Immature natural killer cell (primary cell): ENCODE measurements around the gene MEGF9. TPM values are rescaled to one million over a fixed set of nuclear protein-coding genes. Genes with fewer than 3 reads are reported as not detected.

ENCODE experiments used
- DNase-seq, 3 donors: peaks; one replicate each; pipeline ENCODE4 v3.0.0; 2022; ENCODE audit warnings: mixed read lengths in 1 of 3
- H3K27ac Mint-ChIP-seq, 6 donors: one replicate each; pipeline ENCODE4 v1.8.0; 2020; ENCODE audit warnings: mixed read lengths in 6 of 6, mild to moderate bottlenecking in 5 of 6, inconsistent platforms in 4 of 6, moderate library complexity in 3 of 6
- H3K27me3 Mint-ChIP-seq, 3 donors: one replicate each; pipeline ENCODE4 v1.8.0; 2020 to 2021; ENCODE audit warnings: low read depth in 3 of 3, mild to moderate bottlenecking in 3 of 3, mixed read lengths in 3 of 3, moderate library complexity in 3 of 3, inconsistent platforms in 1 of 3
- H3K36me3 Mint-ChIP-seq, 3 donors: one replicate each; pipeline ENCODE4 v1.8.0; 2020; ENCODE audit warnings: mixed read lengths in 3 of 3, inconsistent platforms in 2 of 3, mild to moderate bottlenecking in 2 of 3
- H3K4me1 Mint-ChIP-seq, 2 donors: one replicate each; pipeline ENCODE4 v1.8.0; 2020; ENCODE audit warnings: inconsistent platforms in 2 of 2, mild to moderate bottlenecking in 2 of 2, mixed read lengths in 2 of 2, moderate library complexity in 1 of 2
- H3K4me3 Mint-ChIP-seq, 5 donors: one replicate each; pipeline ENCODE4 v1.8.0; 2020; ENCODE audit warnings: mild to moderate bottlenecking in 5 of 5, mixed read lengths in 5 of 5, inconsistent platforms in 3 of 5, moderate library complexity in 3 of 5
- H3K9me3 Mint-ChIP-seq, 6 donors: one replicate each; pipeline ENCODE4 v1.8.0; 2020; ENCODE audit warnings: mild to moderate bottlenecking in 6 of 6, mixed read lengths in 6 of 6, inconsistent platforms in 4 of 6, moderate library complexity in 3 of 6
- polyA plus RNA-seq, 3 donors: library from polyadenylated mRNA; unstranded; fragments of 300-500 nt; fragmentation: Illumina TruSeq; gene quantifications; one replicate each; pipeline ENCODE4 v1.2.3, GENCODE V29; 2021

Gene MEGF9
- polyA plus RNA-seq, 3 donors from 2014 or later = 10.0 to 13.3 (median 11.2) TPM

GRCh38 chr9:120741191-120741590 lies 26.9 kb upstream of the MEGF9 start:
- no peak for DNase-seq
- Mint-ChIP-seq H3K4me1 (no peaks in the 10 kb centered on the region), H3K9me3 (no peaks in the 10 kb centered on the region), H3K27ac (no peak overlapping the region), H3K4me3 (no peak overlapping the region), H3K27me3 (no peaks in the 10 kb centered on the region), H3K36me3 (peaks cover 0 to 4% (median 3%) of the 10 kb centered on the region in 3 donors)

GRCh38 chr9:120740132-120740531 lies 25.9 kb upstream of the MEGF9 start:
- Mint-ChIP-seq H3K4me1 (no peaks in the 10 kb centered on the region), H3K4me3 (no peak overlapping the region), H3K36me3 (peaks cover 0 to under 1% (median 0%) of the 10 kb centered on the region in 3 donors), H3K27ac (no peak overlapping the region), H3K9me3 (no peaks in the 10 kb centered on the region), H3K27me3 (no peaks in the 10 kb centered on the region)
- no peak for DNase-seq

- no peak for DNase-seq
- H3K9me3 Mint-ChIP-seq = no peaks in the 10 kb centered on the region
- H3K4me1 Mint-ChIP-seq = no peaks in the 10 kb centered on the region
- H3K27ac Mint-ChIP-seq = no peak overlapping the region
- no peak overlapping the region for H3K4me3 Mint-ChIP-seq
- H3K27me3 Mint-ChIP-seq = no peaks in the 10 kb centered on the region
- no peaks in the 10 kb centered on the region for H3K36me3 Mint-ChIP-seq
Observed at GRCh38 chr9:120737416-120738165, 23.3 kb upstream of the MEGF9 start.

- no peak for DNase-seq
- Mint-ChIP-seq H3K36me3 (no peaks in the 10 kb centered on the region), H3K4me1 (no peaks in the 10 kb centered on the region), H3K27ac (no peak overlapping the region), H3K9me3 (no peaks in the 10 kb centered on the region), H3K4me3 (no peak overlapping the region), H3K27me3 (peaks cover 0 to 1% (median 0%) of the 10 kb centered on the region in 3 donors)
Observed at GRCh38 chr9:120736881-120737280, 22.6 kb upstream of the MEGF9 start.

GRCh38 chr9:120735415-120736126 lies 21.3 kb upstream of the MEGF9 start:
- no peak for DNase-seq
- no peaks in the 10 kb centered on the region for H3K4me1 Mint-ChIP-seq
- peak overlapping the region in 1 of 6 donors; percentile 22 for H3K27ac Mint-ChIP-seq
- no peak overlapping the region for H3K4me3 Mint-ChIP-seq
- H3K36me3 Mint-ChIP-seq = no peaks in the 10 kb centered on the region
- no peaks in the 10 kb centered on the region for H3K9me3 Mint-ChIP-seq
- peaks cover 0 to 2% (median 1%) of the 10 kb centered on the region in 3 donors for H3K27me3 Mint-ChIP-seq

- Mint-ChIP-seq H3K9me3 (no peaks in the 10 kb centered on the region), H3K27me3 (peaks cover 0 to 2% (median 1%) of the 10 kb centered on the region in 3 donors), H3K27ac (no peak overlapping the region), H3K4me1 (no peaks in the 10 kb centered on the region), H3K36me3 (no peaks in the 10 kb centered on the region), H3K4me3 (no peak overlapping the region)
- no peak for DNase-seq
Observed at GRCh38 chr9:120734607-120735410, 20.5 kb upstream of the MEGF9 start.

GRCh38 chr9:120733190-120733589 lies 18.9 kb upstream of the MEGF9 start:
- H3K4me1 Mint-ChIP-seq = no peaks in the 10 kb centered on the region
- no peak overlapping the region for H3K27ac Mint-ChIP-seq
- no peaks in the 10 kb centered on the region for H3K36me3 Mint-ChIP-seq
- no peak overlapping the region for H3K4me3 Mint-ChIP-seq
- no peaks in the 10 kb centered on the region for H3K9me3 Mint-ChIP-seq
- H3K27me3 Mint-ChIP-seq = peaks cover 0 to 2% (median 1%) of the 10 kb centered on the region in 3 donors
- no peak for DNase-seq

GRCh38 chr9:120730654-120731514 lies 16.6 kb upstream of the MEGF9 start:
- Mint-ChIP-seq H3K27ac (no peak overlapping the region), H3K4me3 (no peak overlapping the region)

GRCh38 chr9:120729791-120730241 lies 15.5 kb upstream of the MEGF9 start:
- Mint-ChIP-seq H3K4me1 (no peaks in the 10 kb centered on the region), H3K4me3 (no peak overlapping the region), H3K27me3 (peaks cover 0 to 2% (median 1%) of the 10 kb centered on the region in 3 donors), H3K36me3 (no peaks in the 10 kb centered on the region), H3K9me3 (no peaks in the 10 kb centered on the region), H3K27ac (no peak overlapping the region)
- DNase-seq = no peak

More at GRCh38 chr9:120730654-120731514, 16.6 kb upstream of the MEGF9 start:
- no peaks in the 10 kb centered on the region for H3K36me3 Mint-ChIP-seq
- H3K4me1 Mint-ChIP-seq = no peaks in the 10 kb centered on the region
- no peaks in the 10 kb centered on the region for H3K9me3 Mint-ChIP-seq
- DNase-seq = no peak
- H3K27me3 Mint-ChIP-seq = peaks cover 0 to 2% (median 1%) of the 10 kb centered on the region in 3 donors

GRCh38 chr9:120726484-120726883 lies 12.2 kb upstream of the MEGF9 start:
- H3K4me3 Mint-ChIP-seq = no peak overlapping the region
- H3K27me3 Mint-ChIP-seq = peaks cover 0 to 2% (median 0%) of the 10 kb centered on the region in 3 donors
- no peaks in the 10 kb centered on the region for H3K36me3 Mint-ChIP-seq
- no peaks in the 10 kb centered on the region for H3K4me1 Mint-ChIP-seq
- no peak for DNase-seq
- no peaks in the 10 kb centered on the region for H3K9me3 Mint-ChIP-seq
- no peak overlapping the region for H3K27ac Mint-ChIP-seq

GRCh38 chr9:120725907-120726306 lies 11.6 kb upstream of the MEGF9 start:
- Mint-ChIP-seq H3K4me3 (no peak overlapping the region), H3K9me3 (no peaks in the 10 kb centered on the region), H3K4me1 (no peaks in the 10 kb centered on the region), H3K36me3 (no peaks in the 10 kb centered on the region), H3K27ac (no peak overlapping the region), H3K27me3 (no peaks in the 10 kb centered on the region)
- no peak for DNase-seq

- H3K27me3 Mint-ChIP-seq = no peaks in the 10 kb centered on the region
- H3K27ac Mint-ChIP-seq = no peak overlapping the region
- no peaks in the 10 kb centered on the region for H3K36me3 Mint-ChIP-seq
- no peak for DNase-seq
- no peaks in the 10 kb centered on the region for H3K4me1 Mint-ChIP-seq
- no peaks in the 10 kb centered on the region for H3K9me3 Mint-ChIP-seq
- H3K4me3 Mint-ChIP-seq = no peak overlapping the region
Observed at GRCh38 chr9:120724757-120725400, 10.6 kb upstream of the MEGF9 start.

GRCh38 chr9:120723565-120723964 lies 9.3 kb upstream of the MEGF9 start:
- H3K27me3 Mint-ChIP-seq = no peaks in the 10 kb centered on the region
- no peaks in the 10 kb centered on the region for H3K36me3 Mint-ChIP-seq
- DNase-seq = no peak
- H3K4me3 Mint-ChIP-seq = no peak overlapping the region
- H3K27ac Mint-ChIP-seq = no peak overlapping the region
- H3K9me3 Mint-ChIP-seq = no peaks in the 10 kb centered on the region
- no peaks in the 10 kb centered on the region for H3K4me1 Mint-ChIP-seq
